Colonic mucosa (tissue), 4 donors: Measurements from ENCODE around the gene NETO1. TPM values are rescaled to one million over a fixed set of nuclear protein-coding genes. Genes with fewer than 3 reads are reported as not detected.

Experiments
- DNase-seq: peaks from one replicate; pipeline ENCODE4 v3.0.0-alpha.2; 2020
- H3K27ac ChIP-seq: fragments of 200-600 bp; one replicate; pipeline ENCODE4 v1.8.0; 2021
- H3K27me3 ChIP-seq: fragments of 200-600 bp; one replicate; pipeline ENCODE4 v1.8.0; 2021
- H3K36me3 ChIP-seq: fragments of 200-600 bp; one replicate; pipeline ENCODE4 v1.8.0; 2021
- H3K4me1 ChIP-seq: fragments of 200-600 bp; one replicate; pipeline ENCODE4 v1.8.0; 2021; ENCODE audit warnings: mild to moderate bottlenecking
- H3K4me3 ChIP-seq: fragments of 200-600 bp; one replicate; pipeline ENCODE4 v1.8.0; 2021
- H3K9ac ChIP-seq, 2 donors: one replicate each; pipeline ENCODE4 v1.7.0; 2013; ENCODE audit warnings: control low read depth in 2 of 2, low read depth in 2 of 2, low read length in 2 of 2
- H3K9me3 ChIP-seq: fragments of 200-600 bp; one replicate; pipeline ENCODE4 v1.8.0; 2021
- CTCF ChIP-seq: fragments of 200-600 bp; IDR thresholded peaks from one replicate; pipeline ENCODE4 v1.8.0; 2022; ENCODE audit warnings: antibody characterized with exemption, mild to moderate bottlenecking
- intact Hi-C: fragments of 100-400 bp; cut with DNase I; formaldehyde crosslinking; loops from one replicate; pipeline ENCODE4 v1.14.1; 2022
- total RNA-seq, 2 donors: library from RNA; stranded (reverse); fragmentation: NEBNext Ultra II Directional in 1 of 2; extraction: Animal tissue kit (Norgen Biotek cat#: 25700) in 1 of 2; gene quantifications; one replicate each; pipeline ENCODE4 v1.2.1, GENCODE V29; 2021
- donor health status: healthy.
- donor health status: DM: no; HTN: no; CAD: no.
- donor health status: DM: no; HTN: no; CAD: no.

The NETO1 gene
- total RNA-seq, 2 donors from 2014 or later, result not detected

GRCh38 chr18:72830109-72830508, 37.7 kb downstream of the NETO1 start:
- intact Hi-C loops, result no loop called here
- Histone ChIP-seq H3K36me3 (no peaks in the 10 kb centered on the region), H3K9ac (no peak overlapping the region), H3K4me3 (no peak overlapping the region), H3K27me3 (no peaks in the 10 kb centered on the region), H3K9me3 (no peaks in the 10 kb centered on the region), H3K27ac (no peak overlapping the region), H3K4me1 (no peaks in the 10 kb centered on the region)
- TF ChIP-seq CTCF, result no peak
- no peak for DNase-seq

- no peaks in the 10 kb centered on the region for H3K36me3 ChIP-seq
Measured at GRCh38 chr18:72828601-72829000, 39.2 kb downstream of the NETO1 start.

GRCh38 chr18:72826736-72827135, 41.1 kb downstream of the NETO1 start:
- H3K9ac ChIP-seq, result no peak overlapping the region
- no peak overlapping the region for H3K27ac ChIP-seq
- no peaks in the 10 kb centered on the region for H3K9me3 ChIP-seq
- no peak for TF ChIP-seq CTCF
- no peaks in the 10 kb centered on the region for H3K4me1 ChIP-seq
- DNase-seq, result no peak
- no peaks in the 10 kb centered on the region for H3K36me3 ChIP-seq
- intact Hi-C loops, result no loop called here
- H3K4me3 ChIP-seq, result no peak overlapping the region
- no peaks in the 10 kb centered on the region for H3K27me3 ChIP-seq

More at GRCh38 chr18:72828601-72829000, 39.2 kb downstream of the NETO1 start:
- no peak overlapping the region for H3K27ac ChIP-seq
- H3K9me3 ChIP-seq, result no peaks in the 10 kb centered on the region
- no peaks in the 10 kb centered on the region for H3K27me3 ChIP-seq
- no peak for DNase-seq
- no peak overlapping the region for H3K9ac ChIP-seq
- no peak for TF ChIP-seq CTCF
- no peaks in the 10 kb centered on the region for H3K4me1 ChIP-seq
- no peak overlapping the region for H3K4me3 ChIP-seq
- intact Hi-C loops, result no loop called here

GRCh38 chr18:72823345-72823744, 44.4 kb downstream of the NETO1 start:
- no peak for TF ChIP-seq CTCF
- no peaks in the 10 kb centered on the region for H3K9me3 ChIP-seq
- intact Hi-C loops, result no loop called here

GRCh38 chr18:72822202-72822601, 45.6 kb downstream of the NETO1 start:
- no peak for DNase-seq
- intact Hi-C loops, result no loop called here
- Histone ChIP-seq H3K9ac (no peak overlapping the region), H3K4me3 (no peak overlapping the region), H3K4me1 (no peaks in the 10 kb centered on the region), H3K9me3 (no peaks in the 10 kb centered on the region), H3K36me3 (no peaks in the 10 kb centered on the region), H3K27me3 (no peaks in the 10 kb centered on the region), H3K27ac (no peak overlapping the region)
- no peak for TF ChIP-seq CTCF

More at GRCh38 chr18:72823345-72823744, 44.4 kb downstream of the NETO1 start:
- H3K4me1 ChIP-seq, result no peaks in the 10 kb centered on the region
- no peak overlapping the region for H3K27ac ChIP-seq
- no peak for DNase-seq
- no peaks in the 10 kb centered on the region for H3K27me3 ChIP-seq
- H3K9ac ChIP-seq, result no peak overlapping the region
- no peak overlapping the region for H3K4me3 ChIP-seq
- H3K36me3 ChIP-seq, result no peaks in the 10 kb centered on the region

GRCh38 chr18:72820571-72820970, 47.2 kb downstream of the NETO1 start:
- Histone ChIP-seq H3K9me3 (no peaks in the 10 kb centered on the region), H3K27me3 (no peaks in the 10 kb centered on the region), H3K4me1 (no peaks in the 10 kb centered on the region), H3K9ac (no peak overlapping the region), H3K36me3 (no peaks in the 10 kb centered on the region), H3K27ac (no peak overlapping the region), H3K4me3 (no peak overlapping the region)
- intact Hi-C loops, result no loop called here
- no peak for DNase-seq
- TF ChIP-seq CTCF, result no peak
